Ovary (tissue), 3 donors: ENCODE results near the gene ATAD3B.

ENCODE experiments used
- CTCF ChIP-seq, 3 donors: fragments of 450-650 bp in 2 of 3; fragments of 200-600 bp in 1 of 3; IDR thresholded peaks; one replicate each; pipeline versions ENCODE4 v1.5.1 to v1.8.0; 2016 to 2022; ENCODE audit warnings: antibody characterized with exemption in 3 of 3, mild to moderate bottlenecking in 1 of 3
- EP300 ChIP-seq: sonication (generic); formaldehyde crosslinking; IDR thresholded peaks from one replicate; pipeline ENCODE4 v1.6.1; 2017; ENCODE audit warnings: antibody characterized with exemption
- POLR2A ChIP-seq: fragments of 450-650 bp; IDR thresholded peaks from one replicate; pipeline ENCODE4 v1.6.1; 2017; ENCODE audit warnings: antibody characterized with exemption, mild to moderate bottlenecking, moderate library complexity
- donor health status: DM: no; HTN: no; CAD: no.

GRCh38 chr1:1487701-1488100 lies 16.1 kb downstream of the ATAD3B start:
- TF ChIP-seq POLR2A = no peak
- TF ChIP-seq CTCF (IDR thresholded peaks at IDR 0.05) = no peak
- TF ChIP-seq EP300 = no peak
